HepG2 (cell line): ENCODE measurements around the gene ADSS1. TPM values are rescaled to one million over a fixed set of nuclear protein-coding genes. Genes with fewer than 3 reads are reported as not detected.

Experiments used
- AFF4 ChIP-seq: sonication (generic); formaldehyde crosslinking; IDR thresholded peaks from 2 replicates; pipeline ENCODE4 v1.4.0; 2020; ENCODE audit warnings: missing genetic modification reagents
- CERS6 ChIP-seq: sonication (generic); formaldehyde crosslinking; IDR thresholded peaks from 2 replicates; pipeline ENCODE4 v1.5.0; 2020; ENCODE audit warnings: missing genetic modification reagents
- GATA4 ChIP-seq: sonication (generic); IDR thresholded peaks from 2 replicates; pipeline ENCODE4 v1.6.1; 2016; ENCODE audit warnings: antibody characterized with exemption, low read depth, borderline replicate concordance
- GTF2F1 ChIP-seq: fragments of 150-350 bp; IDR thresholded peaks from 2 replicates; pipeline ENCODE4 v1.6.1; 2014; ENCODE audit warnings: low read length
- MAX ChIP-seq: IDR thresholded peaks from 2 replicates; pipeline ENCODE4 v1.6.1; 2012; ENCODE audit warnings: inconsistent platforms
- NR0B2 ChIP-seq: sonication (generic); formaldehyde crosslinking; IDR thresholded peaks from 2 replicates; pipeline ENCODE4 v1.4.0; 2020; ENCODE audit warnings: mild to moderate bottlenecking, missing genetic modification reagents
- REXO4 ChIP-seq: sonication (generic); formaldehyde crosslinking; IDR thresholded peaks from 2 replicates; pipeline ENCODE4 v1.8.0; 2022; ENCODE audit warnings: missing genetic modification reagents, mild to moderate bottlenecking, borderline replicate concordance
- SNAI1 ChIP-seq: sonication (generic); formaldehyde crosslinking; IDR thresholded peaks from 2 replicates; pipeline ENCODE4 v1.5.0; 2020; ENCODE audit warnings: mild to moderate bottlenecking, missing genetic modification reagents, borderline replicate concordance
- TRIM24 ChIP-seq: sonication (generic); formaldehyde crosslinking; IDR thresholded peaks from 2 replicates; pipeline ENCODE4 v1.8.0; 2022; ENCODE audit warnings: mild to moderate bottlenecking, missing genetic modification reagents
- U2AF2 ChIP-seq: fragments of 200-400 bp; formaldehyde crosslinking; IDR thresholded peaks from 2 replicates; pipeline ENCODE4 v1.6.1; 2017; ENCODE audit warnings: low read depth, mild to moderate bottlenecking, low read length
- ZBTB14 ChIP-seq: sonication (generic); formaldehyde crosslinking; IDR thresholded peaks from 2 replicates; pipeline ENCODE4 v1.4.0; 2020; ENCODE audit warnings: missing genetic modification reagents
- ZNF24 ChIP-seq: fragments of 450-650 bp; IDR thresholded peaks from 2 replicates; pipeline ENCODE4 v1.6.1; 2017; ENCODE audit warnings: antibody characterized with exemption, mild to moderate bottlenecking
- ZNF468 ChIP-seq: sonication (generic); formaldehyde crosslinking; IDR thresholded peaks from 2 replicates; pipeline ENCODE4 v1.8.0; 2022; ENCODE audit warnings: mild to moderate bottlenecking, moderate library complexity, missing genetic modification reagents
- ZNF563 ChIP-seq: sonication (generic); formaldehyde crosslinking; IDR thresholded peaks from 2 replicates; pipeline ENCODE4 v1.8.0; 2022; ENCODE audit warnings: mild to moderate bottlenecking, moderate library complexity, missing genetic modification reagents
- ZNF567 ChIP-seq: sonication (generic); formaldehyde crosslinking; IDR thresholded peaks from 2 replicates; pipeline ENCODE4 v1.8.1; 2023; ENCODE audit warnings: mild to moderate bottlenecking, missing genetic modification reagents, borderline replicate concordance
- ZNF678 ChIP-seq: sonication (generic); formaldehyde crosslinking; IDR thresholded peaks from 2 replicates; pipeline ENCODE4 v1.4.0; 2020; ENCODE audit warnings: mild to moderate bottlenecking, missing genetic modification reagents
- polyA plus RNA-seq, 8 experiments: library from polyadenylated mRNA; depleted of rRNA in 3 of 8; stranded (reverse) in 7 of 8; unstranded in 1 of 8; fragments of >200 nt; fragmentation: Illumina TruSeq in 4 of 8; extraction: Trizol in 4 of 8; gene quantifications; 2 replicates each; pipeline versions ENCODE4 v1.2.1 to v1.2.3, GENCODE V29; 2011 to 2016; ENCODE audit warnings: low read depth in 4 of 8, missing spikeins in 1 of 8, mixed read lengths in 1 of 8; ENCODE audit not compliant: insufficient read depth in 1 of 8
- total RNA-seq, 5 experiments: library from RNA; depleted of rRNA; stranded (reverse); fragments of >200 nt; fragmentation: Illumina TruSeq; extraction: Trizol; gene quantifications; 2 replicates each; pipeline ENCODE4 v1.2.3, GENCODE V29; 2016; ENCODE audit warnings: low read depth in 1 of 5

Gene ADSS1
- total and polyA plus RNA-seq, 2 of the 13 experiments (the other 11 are each of a cell fraction or from before 2014, with no cell fraction given), result 1.0 to 36.7 TPM

- TF ChIP-seq CERS6 (no peak), TRIM24 (CRISPR knock-in tag) (no peak), NR0B2 (CRISPR knock-in tag) (no peak), U2AF2 (no peak), ZNF468 (CRISPR knock-in tag) (no peak), ZNF563 (CRISPR knock-in tag) (0 out of 2 replicates have a peak, but pooled peaks have one; percentile 44), GATA4 (peak; percentile 91), MAX (peak; percentile 43; the same call in 1 of the 2 replicates), REXO4 (no peak), ZNF24 (no peak), AFF4 (CRISPR knock-in tag) (peak; percentile 78; the same call in 1 of the 2 replicates), GTF2F1 (no peak), SNAI1 (CRISPR knock-in tag) (peak; percentile 76; the same call in 1 of the 2 replicates), ZNF678 (CRISPR knock-in tag) (no peak), ZNF567 (no peak), ZBTB14 (CRISPR knock-in tag) (no peak)
These were observed 43.0 kb downstream of the ADSS1 start (continued) for GRCh38 chr14:104766863-104767633.
